Subcutaneous adipose tissue (tissue), 4 donors: ENCODE data around the gene MARS1. TPM values are rescaled to one million over a fixed set of nuclear protein-coding genes. Genes with fewer than 3 reads are reported as not detected.

Source experiments
- total RNA-seq, 4 donors: library from RNA; depleted of rRNA; stranded (reverse); fragments of >200 nt; gene quantifications; one replicate each; pipeline ENCODE4 v1.1.0, GENCODE V29; 2016
- TF ChIP-seq, protein P1 (sequence below): fragments of 450-650 bp; IDR thresholded peaks from one replicate; pipeline ENCODE4 v1.5.1; 2016; ENCODE audit warnings: low read depth, mild to moderate bottlenecking, control low read depth, antibody characterized with exemption, moderate library complexity

The MARS1 gene
- total RNA-seq, 4 donors from 2014 or later, result 43.4 to 86.9 (median 47.5) TPM

DNA sequence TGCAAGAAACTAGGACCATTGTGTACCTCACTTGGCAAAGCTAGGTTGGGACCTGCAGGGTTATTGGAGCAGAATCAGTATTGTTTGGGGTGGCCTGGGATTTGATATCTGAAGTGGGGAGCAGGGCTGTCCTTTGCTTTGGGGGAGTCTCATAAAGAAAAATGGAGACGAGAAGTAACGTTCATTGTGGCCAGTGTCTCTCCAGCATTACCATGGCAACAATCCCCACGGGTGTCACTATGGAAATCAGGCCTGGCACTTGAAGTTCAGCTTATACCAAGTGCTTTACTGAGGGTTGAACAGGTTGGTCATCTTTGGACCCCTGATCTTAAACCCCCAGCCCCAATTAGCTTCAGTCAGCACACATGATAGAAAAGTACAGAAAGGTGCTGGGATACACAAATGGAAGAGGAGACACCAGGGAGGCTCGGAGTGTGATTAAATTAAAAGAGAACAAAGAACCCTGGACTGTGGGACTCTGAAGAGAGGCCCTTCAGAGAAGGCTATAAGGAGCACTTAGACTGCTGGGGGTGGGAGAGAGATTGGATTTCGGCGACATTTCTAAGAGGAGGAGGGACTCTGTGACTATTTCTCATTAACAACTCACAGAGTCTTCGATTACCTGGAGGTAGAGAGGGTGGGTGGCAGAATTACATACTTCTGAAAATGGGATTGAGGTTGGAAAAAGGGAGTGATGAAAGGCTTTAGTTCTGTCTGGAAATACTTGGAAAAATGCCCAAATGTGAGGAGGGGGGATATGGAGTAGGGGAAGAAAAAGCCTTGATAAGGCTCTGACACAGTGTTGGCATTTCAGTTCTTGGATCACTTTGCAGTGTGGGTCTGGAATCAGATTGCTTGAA lies 65.7 kb downstream of the MARS1 start:
- TF ChIP-seq, protein P1, sequence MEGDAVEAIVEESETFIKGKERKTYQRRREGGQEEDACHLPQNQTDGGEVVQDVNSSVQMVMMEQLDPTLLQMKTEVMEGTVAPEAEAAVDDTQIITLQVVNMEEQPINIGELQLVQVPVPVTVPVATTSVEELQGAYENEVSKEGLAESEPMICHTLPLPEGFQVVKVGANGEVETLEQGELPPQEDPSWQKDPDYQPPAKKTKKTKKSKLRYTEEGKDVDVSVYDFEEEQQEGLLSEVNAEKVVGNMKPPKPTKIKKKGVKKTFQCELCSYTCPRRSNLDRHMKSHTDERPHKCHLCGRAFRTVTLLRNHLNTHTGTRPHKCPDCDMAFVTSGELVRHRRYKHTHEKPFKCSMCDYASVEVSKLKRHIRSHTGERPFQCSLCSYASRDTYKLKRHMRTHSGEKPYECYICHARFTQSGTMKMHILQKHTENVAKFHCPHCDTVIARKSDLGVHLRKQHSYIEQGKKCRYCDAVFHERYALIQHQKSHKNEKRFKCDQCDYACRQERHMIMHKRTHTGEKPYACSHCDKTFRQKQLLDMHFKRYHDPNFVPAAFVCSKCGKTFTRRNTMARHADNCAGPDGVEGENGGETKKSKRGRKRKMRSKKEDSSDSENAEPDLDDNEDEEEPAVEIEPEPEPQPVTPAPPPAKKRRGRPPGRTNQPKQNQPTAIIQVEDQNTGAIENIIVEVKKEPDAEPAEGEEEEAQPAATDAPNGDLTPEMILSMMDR, result no peak

DNA sequence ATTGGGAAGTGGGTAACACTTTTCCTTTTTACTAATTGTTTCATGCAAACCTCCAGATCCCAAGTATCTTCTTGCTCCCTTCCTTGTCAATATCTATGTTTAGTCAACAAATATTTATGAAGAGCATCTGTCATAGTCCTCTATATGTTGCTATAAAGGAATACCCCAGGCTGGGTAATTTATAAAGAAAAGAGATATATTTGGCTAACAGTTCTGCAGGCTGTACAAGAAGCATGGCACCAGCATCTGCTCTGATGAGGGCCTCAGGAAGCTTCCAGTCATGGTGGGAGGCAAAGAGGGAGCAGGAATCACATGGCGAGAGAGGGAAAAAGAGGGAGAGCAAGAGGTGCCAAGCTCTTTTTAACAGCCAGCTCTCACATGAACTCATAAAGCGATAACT lies 66.6 kb downstream of the MARS1 start:
- TF ChIP-seq, protein P1, result no peak

DNA sequence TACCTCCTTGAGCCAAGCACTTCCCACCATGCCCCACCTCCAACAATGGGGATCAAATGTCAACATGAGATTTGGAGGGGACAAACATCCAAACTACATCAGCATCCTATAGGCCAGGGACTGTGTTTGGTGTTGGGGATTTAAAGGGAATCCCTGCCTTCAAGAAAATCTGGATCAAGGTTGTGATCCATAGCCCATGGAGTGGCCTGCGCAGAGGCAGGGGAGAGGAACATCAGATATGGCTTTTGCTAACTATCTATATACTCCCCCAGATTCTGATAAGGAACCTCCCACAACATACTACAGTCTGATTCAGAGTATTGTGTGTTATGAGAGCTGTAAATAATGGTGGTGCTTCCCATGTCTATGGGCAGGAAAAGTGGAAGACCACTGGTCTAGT lies 67.0 kb downstream of the MARS1 start:
- TF ChIP-seq, protein P1, result no peak

DNA sequence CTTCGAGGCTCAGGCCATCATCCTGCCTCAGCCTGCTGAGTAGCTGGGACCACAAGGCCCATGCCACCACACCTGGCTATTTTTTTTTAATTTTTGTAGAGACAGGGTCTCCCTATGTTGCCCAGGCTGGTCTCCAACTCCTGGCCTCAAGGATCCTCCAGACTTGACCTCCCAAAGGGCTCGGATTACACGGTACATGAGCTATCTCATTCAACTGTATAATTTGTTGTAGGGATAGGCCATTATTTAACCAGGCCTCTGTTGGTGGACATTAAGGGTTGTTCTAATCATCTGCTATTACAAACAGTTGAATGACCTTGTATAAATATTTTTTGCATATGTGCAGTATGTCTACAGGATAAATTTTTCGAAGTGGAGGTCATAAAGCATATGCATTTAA lies 71.0 kb downstream of the MARS1 start:
- TF ChIP-seq, protein P1, result no peak

GRCh38 chr12:57560516-57560915 lies 72.6 kb downstream of the MARS1 start:
- TF ChIP-seq, protein P1, result no peak

DNA sequence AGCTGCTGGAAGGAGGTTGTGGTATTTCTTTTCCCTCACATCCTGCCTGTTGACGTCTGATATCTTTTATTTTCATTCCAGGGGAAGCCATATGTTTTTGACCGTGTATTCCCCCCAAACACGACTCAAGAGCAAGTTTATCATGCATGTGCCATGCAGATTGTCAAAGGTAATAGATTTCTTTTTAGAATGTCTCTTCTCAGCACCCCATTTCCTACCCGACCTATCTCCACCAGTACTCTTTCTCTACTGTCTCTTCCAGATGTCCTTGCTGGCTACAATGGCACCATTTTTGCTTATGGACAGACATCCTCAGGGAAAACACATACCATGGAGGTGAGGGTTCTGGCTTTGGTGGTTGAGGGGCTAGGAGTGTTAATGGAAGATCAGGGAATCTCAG lies 75.5 kb downstream of the MARS1 start:
- TF ChIP-seq, protein P1, result no peak

DNA sequence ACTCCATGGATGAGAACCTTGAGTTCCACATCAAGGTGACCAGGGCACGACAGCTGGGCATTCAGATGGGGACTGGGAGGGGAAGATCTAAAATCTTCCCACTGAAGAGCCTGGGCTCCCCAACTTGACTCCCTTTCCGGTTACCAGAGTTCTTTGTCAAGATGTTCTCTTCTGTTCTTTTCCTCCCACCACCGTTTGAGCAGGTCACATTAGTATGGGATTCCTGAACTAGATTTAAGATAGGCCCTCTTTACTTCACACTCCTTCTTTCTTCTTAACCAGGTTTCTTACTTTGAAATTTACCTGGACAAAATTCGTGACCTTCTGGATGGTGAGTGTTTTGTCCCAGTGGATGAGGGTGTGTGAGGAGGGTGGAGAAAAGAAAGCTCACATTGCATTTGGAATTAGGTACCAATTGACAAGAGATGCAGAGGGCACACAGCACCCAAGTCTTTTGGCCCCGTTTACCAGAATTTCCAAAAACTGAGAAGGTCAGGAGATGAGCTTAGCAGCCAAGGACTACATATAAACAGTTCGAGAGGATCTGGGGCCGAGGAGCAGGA lies 76.4 kb downstream of the MARS1 start:
- TF ChIP-seq, protein P1, result no peak
